ENCODE data around the gene POLR1G. TPM values are rescaled to one million over a fixed set of nuclear protein-coding genes. Genes with fewer than 3 reads are reported as not detected.

The POLR1G gene
- polyA plus RNA-seq, 1 of the 3 experiments (the other 2 are of a cell fraction) = 11.9 TPM

GRCh38 chr19:45376045-45376724 lies 30.3 kb upstream of the POLR1G start:
- peak overlapping the region; percentile 64 for H3K9ac ChIP-seq
- H3F3A ChIP-seq (replicated peaks; ENCODE audit: insufficient read depth) = peaks cover 43% of the 10 kb centered on the region
- no peaks in the 10 kb centered on the region for H3K27me3 ChIP-seq (ENCODE audit: insufficient read depth)
- peak; percentile 10 for DNase-seq
- peaks cover 3 to 23% of the 10 kb centered on the region in 2 experiments; a peak in 3 of 4 replicates for H3K4me1 ChIP-seq (ENCODE audit: control insufficient read depth in 1 of 2, insufficient read depth in 2 of 2, low read depth in 1 of 2, low read length in 1 of 2)
- no peak overlapping the region for H2AFZ ChIP-seq (ENCODE audit: low read depth)
- no peaks in the 10 kb centered on the region for H4K20me1 ChIP-seq (ENCODE audit: insufficient read depth)
- H3K4me2 ChIP-seq = peak overlapping the region; percentile 68
- no peaks in the 10 kb centered on the region for H3K9me2 ChIP-seq
- H3K27ac ChIP-seq (ENCODE audit: low read depth in 2 of 2, low read length in 1 of 2) = peak overlapping the region in 1 of 2 experiments; percentile 94; a peak in 2 of 4 replicates
- H3K79me2 ChIP-seq (ENCODE audit: insufficient read depth) = no peaks in the 10 kb centered on the region; the same call in 1 of the 2 replicates
- CTCF ChIA-PET = interaction anchor here (1.4 kb wide), 1 partner anchor 26 kb away, joined by 4 read pairs; no protein-coding TSS in a partner anchor
- TF ChIP-seq MXI1 (IDR thresholded peaks at IDR 0.05; ENCODE audit: low read depth, low read length) = no peak
- TF ChIP-seq USF2 (IDR thresholded peaks at IDR 0.05; ENCODE audit: borderline replicate concordance, low read depth, low read length) = no peak
- TF ChIP-seq FOSL2 (IDR thresholded peaks at IDR 0.05; ENCODE audit: borderline replicate concordance, low read depth) = peak; percentile 28; the same call in 1 of the 2 replicates
- TF ChIP-seq PBX3 (IDR thresholded peaks at IDR 0.05) = peak; percentile 63
- peak in 1 of 2 experiments; percentile 86; a peak in 1 of 4 replicates for TF ChIP-seq EP300 (IDR thresholded peaks at IDR 0.05; ENCODE audit: borderline replicate concordance in 1 of 2, low read depth in 1 of 2, low read length in 1 of 2)
- peak; percentile 64; the same call in 1 of the 2 replicates for TF ChIP-seq SIN3A (IDR thresholded peaks at IDR 0.05; ENCODE audit: borderline replicate concordance, low read depth, low read length)
- TF ChIP-seq TCF12 (IDR thresholded peaks at IDR 0.05) = peak; percentile 63
- peak; percentile 69 for TF ChIP-seq POLR2AphosphoS5 (IDR thresholded peaks at IDR 0.05; ENCODE audit: low read depth, low read length)
- peak; percentile 80 for TF ChIP-seq USF1 (IDR thresholded peaks at IDR 0.05; ENCODE audit: borderline replicate concordance, low read depth)
- TF ChIP-seq ZBTB33 (IDR thresholded peaks at IDR 0.05; ENCODE audit: borderline replicate concordance, low read depth) = no peak
- peak; percentile 80 for TF ChIP-seq YY1 (IDR thresholded peaks at IDR 0.05; ENCODE audit: low read depth)
- TF ChIP-seq RAD21 (IDR thresholded peaks at IDR 0.05; ENCODE audit: low read length) = no peak
- TF ChIP-seq FOXJ3 (CRISPR knock-in tag; IDR thresholded peaks at IDR 0.05) = no peak
- TF ChIP-seq NFIC (IDR thresholded peaks at IDR 0.05; ENCODE audit: borderline replicate concordance) = peak; percentile 98
- peak; percentile 77 for TF ChIP-seq MAX (IDR thresholded peaks at IDR 0.05; ENCODE audit: low read depth)
- TF ChIP-seq MEF2A (IDR thresholded peaks at IDR 0.05; ENCODE audit: borderline replicate concordance, low read depth) = no peak
- TF ChIP-seq SMC3 (IDR thresholded peaks at IDR 0.05; ENCODE audit: low read depth, low read length) = no peak
- no peak; the same call in 1 of the 2 replicates for TF ChIP-seq ELF1 (IDR thresholded peaks at IDR 0.05)
- TF ChIP-seq TEAD4 (IDR thresholded peaks at IDR 0.05; ENCODE audit: borderline replicate concordance, insufficient read depth) = peak; percentile 99
- TF ChIP-seq CTCF (IDR thresholded peaks at IDR 0.05) = no peak
- TF ChIP-seq JUND (IDR thresholded peaks at IDR 0.05) = no peak; the same call in 1 of the 2 replicates
- POLR2A ChIA-PET = no interaction called here
- H3K9me3 ChIP-seq = no peaks in the 10 kb centered on the region
- H3K4me3 ChIP-seq (ENCODE audit: low read depth in 2 of 2, low read length in 1 of 2) = no peak overlapping the region
- 36% methylated on average over 13 of the region's 13 CpGs for WGBS (ENCODE audit: low lambda C conversion rate)
- H3K36me3 ChIP-seq (replicated peaks in 1 of 2; ENCODE audit: control insufficient read depth in 1 of 2, insufficient read depth in 2 of 2, low read length in 1 of 2) = peaks cover 0 to 1% of the 10 kb centered on the region in 2 experiments
